K562 (cell line): Measurements from ENCODE around the gene TMA7B. TPM values are rescaled to one million over a fixed set of nuclear protein-coding genes. Genes with fewer than 3 reads are reported as not detected.

Source experiments
- EP400 ChIP-seq: fragments of 450-650 bp; IDR thresholded peaks from 2 replicates; pipeline ENCODE4 v1.6.1; 2017; ENCODE audit warnings: antibody characterized with exemption, mild to moderate bottlenecking, moderate library complexity
- KLF6 ChIP-seq: fragments of 250-450 bp; sonication (Bioruptor Pico); IDR thresholded peaks from 2 replicates; pipeline ENCODE4 v1.4.0; 2020; ENCODE audit warnings: mild to moderate bottlenecking, moderate library complexity, borderline replicate concordance
- MECOM ChIP-seq: fragments of 250-450 bp; sonication (Bioruptor Pico); IDR thresholded peaks from 2 replicates; pipeline ENCODE4 v1.8.0; 2022; ENCODE audit warnings: inconsistent platforms
- MEF2A ChIP-seq: IDR thresholded peaks from 2 replicates; pipeline ENCODE4 v1.6.1; 2011; ENCODE audit warnings: low read depth, mild to moderate bottlenecking, low read length, moderate library complexity; ENCODE audit not compliant: control insufficient read depth
- MIER1 ChIP-seq: fragments of 450-650 bp; IDR thresholded peaks from 2 replicates; pipeline ENCODE4 v1.6.1; 2016; ENCODE audit warnings: antibody characterized with exemption, mild to moderate bottlenecking, low read depth
- MTA3 ChIP-seq: fragments of 450-650 bp; formaldehyde crosslinking; IDR thresholded peaks from 2 replicates; pipeline ENCODE4 v1.6.1; 2017; ENCODE audit warnings: mild to moderate bottlenecking, borderline replicate concordance
- NFE2L1 ChIP-seq: fragments of 450-650 bp; IDR thresholded peaks from 2 replicates; pipeline ENCODE4 v1.6.1; 2016; ENCODE audit warnings: missing genetic modification characterization, low read depth, mild to moderate bottlenecking, missing compliant biosample characterization, moderate library complexity, borderline replicate concordance
- PRMT5 ChIP-seq: sonication (generic); formaldehyde crosslinking; IDR thresholded peaks from 2 replicates; pipeline ENCODE4 v1.5.0; 2020; ENCODE audit warnings: missing genetic modification reagents
- RBM34 ChIP-seq: fragments of 200-400 bp; formaldehyde crosslinking; IDR thresholded peaks from 2 replicates; pipeline ENCODE4 v1.6.1; 2018; ENCODE audit warnings: low read length, borderline replicate concordance; ENCODE audit not compliant: insufficient read depth
- SMAD3 ChIP-seq: fragments of 450-650 bp; formaldehyde crosslinking; conservative IDR thresholded peaks from 2 replicates; pipeline ENCODE4 v1.4.0; 2020; ENCODE audit warnings: mild to moderate bottlenecking
- SMARCB1 ChIP-seq: IDR thresholded peaks from 2 replicates; pipeline ENCODE4 v1.6.1; 2011; ENCODE audit warnings: improper control_type of control experiment, low read depth; ENCODE audit not compliant: insufficient read length
- SRSF9 ChIP-seq: fragments of 200-400 bp; formaldehyde crosslinking; IDR thresholded peaks from 2 replicates; pipeline ENCODE4 v1.6.1; 2017; ENCODE audit warnings: low read depth, low read length, borderline replicate concordance
- TAF9B ChIP-seq: fragments of 450-650 bp; IDR thresholded peaks from 2 replicates; pipeline ENCODE4 v1.6.1; 2018; ENCODE audit warnings: mild to moderate bottlenecking; ENCODE audit not compliant: partially characterized antibody
- TCF7 ChIP-seq: sonication (generic); IDR thresholded peaks from 2 replicates; pipeline ENCODE4 v1.6.1; 2016; ENCODE audit warnings: antibody characterized with exemption, borderline replicate concordance
- TEAD1 ChIP-seq, 2 experiments: fragments of 450-650 bp in 1 of 2; sonication (generic) in 1 of 2; formaldehyde crosslinking; IDR thresholded peaks; 2 replicates each; pipeline versions ENCODE4 v1.4.0 to v1.8.0; 2020 to 2022; ENCODE audit warnings: mild to moderate bottlenecking in 2 of 2, missing genetic modification reagents in 1 of 2
- TGIF2 ChIP-seq: sonication (generic); formaldehyde crosslinking; IDR thresholded peaks from 2 replicates; pipeline ENCODE4 v1.8.1; 2022; ENCODE audit warnings: mild to moderate bottlenecking, missing genetic modification reagents, moderate library complexity
- ZKSCAN3 ChIP-seq: fragments of 250-450 bp; sonication (Bioruptor Pico); IDR thresholded peaks from 2 replicates; pipeline ENCODE4 v1.4.0; 2020
- ZNF143 ChIP-seq: sonication (generic); formaldehyde crosslinking; IDR thresholded peaks from 2 replicates; pipeline ENCODE4 v1.9.0; 2022; ENCODE audit warnings: mild to moderate bottlenecking, missing genetic modification reagents
- ZNF232 ChIP-seq: sonication (generic); formaldehyde crosslinking; IDR thresholded peaks from 2 replicates; pipeline ENCODE4 v1.8.0; 2022; ENCODE audit warnings: mild to moderate bottlenecking, missing genetic modification reagents
- ZNF445 ChIP-seq: fragments of 250-450 bp; sonication (Bioruptor Pico); IDR thresholded peaks from 2 replicates; pipeline ENCODE4 v1.4.0; 2020; ENCODE audit warnings: low read depth, mild to moderate bottlenecking, moderate library complexity
- ZNF583 ChIP-seq: fragments of 250-450 bp; sonication (Bioruptor Pico); IDR thresholded peaks from 2 replicates; pipeline ENCODE4 v1.4.0; 2020
- polyA plus RNA-seq, 8 experiments: library from polyadenylated mRNA; depleted of rRNA in 4 of 8; stranded (reverse) in 5 of 8; unstranded in 3 of 8; fragments of >200 nt; fragmentation: Nextera tagmentation in 2 of 8; fragmentation: Illumina TruSeq in 1 of 8; extraction: Ambion mirVana in 2 of 8; extraction: Trizol in 1 of 8; gene quantifications; 2 replicates each; pipeline versions ENCODE4 v1.2.1 to v1.2.3, GENCODE V29; 2011 to 2014; ENCODE audit warnings: inconsistent platforms in 1 of 8, missing spikeins in 1 of 8
- total RNA-seq, 7 experiments: library from RNA; depleted of rRNA in 6 of 7; stranded (reverse); fragments of >200 nt in 6 of 7; fragmentation: Illumina TruSeq in 2 of 7; extraction: Trizol in 2 of 7; gene quantifications; 2 replicates each; pipeline versions ENCODE4 v1.2.1 to v1.2.3, GENCODE V29; 2011 to 2021; ENCODE audit warnings: low replicate concordance in 1 of 7
- TF ChIP-seq, protein P1 (sequence below): fragments of 450-650 bp; IDR thresholded peaks from one replicate; pipeline ENCODE4 v1.6.1; 2018; ENCODE audit warnings: mild to moderate bottlenecking, moderate library complexity; ENCODE audit not compliant: partially characterized antibody
- TF ChIP-seq, protein P2 (sequence below): IDR thresholded peaks from 2 replicates; pipeline ENCODE4 v1.6.1; 2016; ENCODE audit warnings: missing genetic modification characterization, missing compliant biosample characterization
- TF ChIP-seq, protein P3 (sequence below): fragments of 250-450 bp; sonication (Bioruptor Pico); IDR thresholded peaks from 2 replicates; pipeline ENCODE4 v1.5.0; 2021; ENCODE audit warnings: mild to moderate bottlenecking, moderate library complexity

TMA7B gene
- total and polyA plus RNA-seq, 9 of the 15 experiments (the other 6 are each of a cell fraction or from before 2014, with no cell fraction given): 5.6 to 14.2 (median 11.8) TPM

DNA sequence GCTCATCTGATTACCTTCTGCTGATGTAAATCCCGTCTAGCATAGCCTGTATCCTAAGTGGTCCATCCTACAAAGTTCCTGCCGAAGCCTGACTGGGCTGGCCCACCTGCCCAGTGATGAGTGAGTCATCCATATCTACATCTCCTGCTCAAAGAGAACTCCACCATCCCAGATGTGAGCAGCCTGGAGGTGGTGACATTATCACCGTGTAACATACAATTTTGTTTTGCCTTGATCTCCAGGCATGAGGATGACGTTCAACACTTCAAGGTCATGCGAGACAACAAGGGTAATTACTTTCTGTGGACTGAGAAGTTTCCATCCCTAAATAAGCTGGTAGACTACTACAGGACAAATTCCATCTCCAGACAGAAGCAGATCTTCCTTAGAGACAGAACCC, 5.6 kb downstream of the TMA7B start (continued):
- TF ChIP-seq PRMT5: no peak
- TF ChIP-seq, protein P1, sequence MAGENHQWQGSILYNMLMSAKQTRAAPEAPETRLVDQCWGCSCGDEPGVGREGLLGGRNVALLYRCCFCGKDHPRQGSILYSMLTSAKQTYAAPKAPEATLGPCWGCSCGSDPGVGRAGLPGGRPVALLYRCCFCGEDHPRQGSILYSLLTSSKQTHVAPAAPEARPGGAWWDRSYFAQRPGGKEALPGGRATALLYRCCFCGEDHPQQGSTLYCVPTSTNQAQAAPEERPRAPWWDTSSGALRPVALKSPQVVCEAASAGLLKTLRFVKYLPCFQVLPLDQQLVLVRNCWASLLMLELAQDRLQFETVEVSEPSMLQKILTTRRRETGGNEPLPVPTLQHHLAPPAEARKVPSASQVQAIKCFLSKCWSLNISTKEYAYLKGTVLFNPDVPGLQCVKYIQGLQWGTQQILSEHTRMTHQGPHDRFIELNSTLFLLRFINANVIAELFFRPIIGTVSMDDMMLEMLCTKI: no peak
- TF ChIP-seq MEF2A: no peak
- 0 out of 2 replicates have a peak, but pooled peaks have one; percentile 10 for TF ChIP-seq MECOM (CRISPR knock-in tag)
- TF ChIP-seq SMARCB1: no peak
- no peak for TF ChIP-seq KLF6
- TF ChIP-seq TGIF2 (CRISPR knock-in tag): no peak
- no peak for TF ChIP-seq ZKSCAN3 (CRISPR knock-in tag)
- TF ChIP-seq, protein P2, sequence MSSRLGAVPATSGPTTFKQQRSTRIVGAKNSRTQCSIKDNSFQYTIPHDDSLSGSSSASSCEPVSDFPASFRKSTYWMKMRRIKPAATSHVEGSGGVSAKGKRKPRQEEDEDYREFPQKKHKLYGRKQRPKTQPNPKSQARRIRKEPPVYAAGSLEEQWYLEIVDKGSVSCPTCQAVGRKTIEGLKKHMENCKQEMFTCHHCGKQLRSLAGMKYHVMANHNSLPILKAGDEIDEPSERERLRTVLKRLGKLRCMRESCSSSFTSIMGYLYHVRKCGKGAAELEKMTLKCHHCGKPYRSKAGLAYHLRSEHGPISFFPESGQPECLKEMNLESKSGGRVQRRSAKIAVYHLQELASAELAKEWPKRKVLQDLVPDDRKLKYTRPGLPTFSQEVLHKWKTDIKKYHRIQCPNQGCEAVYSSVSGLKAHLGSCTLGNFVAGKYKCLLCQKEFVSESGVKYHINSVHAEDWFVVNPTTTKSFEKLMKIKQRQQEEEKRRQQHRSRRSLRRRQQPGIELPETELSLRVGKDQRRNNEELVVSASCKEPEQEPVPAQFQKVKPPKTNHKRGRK (tag): no peak
- TF ChIP-seq RBM34: no peak
- TF ChIP-seq TEAD1 (CRISPR knock-in tag; IDR thresholded peaks at IDR 0.05): no peak
- TF ChIP-seq ZNF143: no peak
- TF ChIP-seq ZNF445 (CRISPR knock-in tag): no peak
- no peak for TF ChIP-seq ZNF232 (CRISPR knock-in tag)
- no peak for TF ChIP-seq SMAD3
- no peak for TF ChIP-seq EP400
- TF ChIP-seq TCF7: peak; percentile 82; the same call in 1 of the 2 replicates
- no peak for TF ChIP-seq TAF9B
- TF ChIP-seq MIER1: no peak
- TF ChIP-seq SRSF9: no peak
- no peak for TF ChIP-seq NFE2L1
- no peak for TF ChIP-seq MTA3
- TF ChIP-seq, protein P3, sequence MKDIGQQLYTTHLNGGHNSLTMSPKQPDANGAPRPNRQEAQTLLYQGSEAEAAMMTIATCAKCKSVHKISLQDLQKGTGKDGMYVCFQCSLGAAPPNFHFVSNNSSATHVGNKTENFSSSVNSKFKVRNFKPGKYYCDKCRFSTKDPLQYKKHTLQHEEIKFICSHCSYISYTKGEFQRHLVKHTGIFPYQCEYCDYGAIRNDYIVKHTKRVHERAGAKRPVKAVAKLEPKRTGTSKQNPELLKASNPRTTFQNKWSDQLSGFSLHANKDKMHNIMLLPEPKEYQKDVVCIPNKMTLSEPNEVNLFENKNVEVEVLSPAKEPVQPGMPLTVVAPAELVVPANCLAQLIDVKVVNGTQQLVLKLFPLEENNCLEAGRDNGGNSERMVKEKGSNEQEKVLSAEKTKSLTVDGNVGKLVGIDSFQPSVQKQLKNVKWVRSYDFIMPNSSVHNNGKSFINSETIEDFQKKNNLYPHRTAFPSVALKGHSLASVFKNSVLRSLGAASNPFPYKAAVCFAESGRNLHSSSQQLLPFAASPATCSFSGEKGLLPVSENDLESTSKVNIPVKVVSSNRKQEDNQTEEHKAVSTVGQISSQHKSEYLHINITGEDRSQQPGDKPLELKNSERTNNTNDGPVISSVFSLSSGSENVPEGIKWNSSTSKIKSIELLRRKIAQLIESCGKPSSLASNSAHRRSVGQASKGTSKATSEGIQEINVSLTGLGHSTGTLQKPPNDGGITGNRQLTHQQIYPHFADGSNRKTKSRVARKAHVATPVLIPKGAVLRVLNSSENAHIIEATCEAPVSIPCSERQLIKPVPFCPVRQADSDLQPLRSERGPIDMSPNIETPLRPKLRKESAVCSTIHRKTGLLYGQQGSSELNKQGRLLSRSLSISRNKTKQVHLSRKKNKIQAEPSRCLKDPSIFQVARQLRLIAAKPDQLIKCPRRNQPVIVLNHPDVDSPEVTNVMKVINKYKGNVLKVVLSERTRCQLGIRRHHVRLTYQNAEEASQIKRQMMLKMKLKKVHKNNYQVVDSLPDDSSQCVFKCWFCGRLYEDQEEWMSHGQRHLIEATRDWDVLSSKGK: no peak
- TF ChIP-seq ZNF583: no peak
